ENCODE measurements around the gene SLC66A3. TPM values are rescaled to one million over a fixed set of nuclear protein-coding genes. Genes with fewer than 3 reads are reported as not detected.

Gene SLC66A3
- total RNA-seq = 17.4 and 23.7 TPM in 2 replicates
- total RNA-seq (2013) = 17.5 TPM
- 25.0 and 32.4 TPM in 2 replicates for polyA plus RNA-seq
- 17.8 and 23.2 TPM in 2 replicates for polyA minus RNA-seq

GRCh38 chr2:11155381-11156035 is at the start of gene SLC66A3:
Gene SLC66A3 (plus strand): TSS chr2:11155467. CDS start chr2:11155547, 80 bp downstream.
- WGBS (ENCODE audit: insufficient coverage) = 2% methylated on average over 70 of the region's 71 CpGs
- POLR2A ChIA-PET = interaction anchor here (0.6 to 1.7 kb wide), 4 partner anchors 21 to 189 kb away, joined by 3 to 11 read pairs (median 4); partner anchors contain the start of gene ROCK2
- peak; percentile 91 for DNase-seq

More at GRCh38 chr2:11155381-11156035, at the start of gene SLC66A3:
- Histone ChIP-seq H3K36me3 (replicated peaks in 1 of 2; ENCODE audit: control extremely low read depth in 1 of 2, control insufficient read depth in 1 of 2, extremely low read depth in 1 of 2, insufficient read depth in 2 of 2, low read length in 1 of 2) (no peaks in the 10 kb centered on the region), H3K9me3 (ENCODE audit: control extremely low read depth in 1 of 3, control insufficient read depth in 2 of 3, insufficient read depth in 1 of 3, low read length in 2 of 3) (peaks cover 0 to 3% (median 0%) of the 10 kb centered on the region in 3 donors), H3K4me2 (replicated peaks; ENCODE audit: low read depth, low read length, poor library complexity, severe bottlenecking) (peak within 1 kb of the TSS; percentile 99), H3K27me3 (replicated peaks in 1 of 4; ENCODE audit: control extremely low read depth in 1 of 4, control insufficient read depth in 3 of 4, insufficient read depth in 4 of 4, low read length in 3 of 4) (peaks cover 0 to 5% (median 0%) of the 10 kb centered on the region in 4 experiments), H3K79me2 (ENCODE audit: control insufficient read depth, insufficient read depth, low read length) (peaks cover 17% of the 10 kb centered on the region), H4K20me1 (ENCODE audit: control insufficient read depth, insufficient read depth, low read length, poor library complexity, severe bottlenecking) (peaks cover 13% of the 10 kb centered on the region), H3K27ac (ENCODE audit: low read length in 2 of 2) (peak within 1 kb of the TSS; percentile 89 to 93), H3K9ac (ENCODE audit: low read length) (peak within 1 kb of the TSS; percentile 79), H3K4me1 (ENCODE audit: control insufficient read depth in 2 of 2, insufficient read depth in 2 of 2, low read length in 2 of 2) (peaks cover 15 to 22% of the 10 kb centered on the region in 2 donors), H3K4me3 (ENCODE audit: control extremely low read depth in 1 of 5, extremely low read depth in 1 of 5, insufficient read depth in 1 of 5, low read depth in 2 of 5, low read length in 4 of 5) (peak within 1 kb of the TSS; percentile 41 to 87 (median 81)), H2AFZ (ENCODE audit: insufficient read depth, low read depth, low read length, poor library complexity, severe bottlenecking) (peak within 1 kb of the TSS; percentile 94)
- Mint-ChIP-seq H3K27me3 (no peaks in the 10 kb centered on the region), H3K27ac (peak within 1 kb of the TSS; percentile 93), H3K9me3 (ENCODE audit: insufficient read depth) (no peaks in the 10 kb centered on the region), H3K4me3 (peak within 1 kb of the TSS; percentile 88), H3K4me1 (peaks cover 22% of the 10 kb centered on the region)
- no peak for TF ChIP-seq CTCF (IDR thresholded peaks at IDR 0.05)
- CTCF ChIA-PET = interaction anchor here (1.4 to 4.3 kb wide), 2 partner anchors 23 to 323 kb away, joined by 3 to 35 read pairs; a partner anchor contains a TSS
- intact Hi-C loops (cut with micrococcal nuclease) = loop anchor here (1.0 to 10.0 kb wide), 7 partner anchors 23 to 1111 kb away; partner anchors contain the start of genes KLF11, ODC1, PDIA6 and ROCK2
- ATAC-seq (ENCODE audit: low read depth) = peak; percentile 73

All from B cell (primary cell).